Colonic mucosa (tissue), 4 donors: ENCODE data around the gene CYTIP. TPM values are rescaled to one million over a fixed set of nuclear protein-coding genes. Genes with fewer than 3 reads are reported as not detected.

Experiments
- DNase-seq: peaks from one replicate; pipeline ENCODE4 v3.0.0-alpha.2; 2020
- H3K27ac ChIP-seq: fragments of 200-600 bp; one replicate; pipeline ENCODE4 v1.8.0; 2021
- H3K27me3 ChIP-seq: fragments of 200-600 bp; one replicate; pipeline ENCODE4 v1.8.0; 2021
- H3K36me3 ChIP-seq: fragments of 200-600 bp; one replicate; pipeline ENCODE4 v1.8.0; 2021
- H3K4me1 ChIP-seq: fragments of 200-600 bp; one replicate; pipeline ENCODE4 v1.8.0; 2021; ENCODE audit warnings: mild to moderate bottlenecking
- H3K4me3 ChIP-seq: fragments of 200-600 bp; one replicate; pipeline ENCODE4 v1.8.0; 2021
- H3K9ac ChIP-seq, 2 donors: one replicate each; pipeline ENCODE4 v1.7.0; 2013; ENCODE audit warnings: control low read depth in 2 of 2, low read depth in 2 of 2, low read length in 2 of 2
- H3K9me3 ChIP-seq: fragments of 200-600 bp; one replicate; pipeline ENCODE4 v1.8.0; 2021
- CTCF ChIP-seq: fragments of 200-600 bp; IDR thresholded peaks from one replicate; pipeline ENCODE4 v1.8.0; 2022; ENCODE audit warnings: antibody characterized with exemption, mild to moderate bottlenecking
- intact Hi-C: fragments of 100-400 bp; cut with DNase I; formaldehyde crosslinking; loops from one replicate; pipeline ENCODE4 v1.14.1; 2022
- total RNA-seq, 2 donors: library from RNA; stranded (reverse); fragmentation: NEBNext Ultra II Directional in 1 of 2; extraction: Animal tissue kit (Norgen Biotek cat#: 25700) in 1 of 2; gene quantifications; one replicate each; pipeline ENCODE4 v1.2.1, GENCODE V29; 2021
- donor health status: healthy.
- donor health status: DM: no; HTN: no; CAD: no.
- donor health status: DM: no; HTN: no; CAD: no.

CYTIP gene
- total RNA-seq, 2 donors from 2014 or later: 5.9 to 8.0 TPM

DNA sequence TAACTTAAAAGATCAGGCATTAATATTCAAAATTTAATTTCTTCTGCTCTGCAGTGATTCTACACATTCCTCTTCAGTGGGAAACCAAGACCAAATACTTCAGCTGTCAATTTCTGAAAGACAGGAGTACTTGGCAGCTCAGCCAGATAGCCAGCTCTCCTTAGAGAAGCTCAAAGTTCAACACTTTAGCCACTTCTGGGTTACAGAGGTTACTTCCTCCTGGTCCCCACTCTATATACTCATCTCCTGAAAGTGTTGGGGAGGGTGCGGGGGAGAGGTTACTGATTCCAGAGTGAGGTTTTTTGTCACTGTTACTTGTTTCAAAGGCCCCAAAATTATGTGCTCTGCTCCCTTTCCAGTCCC is 4.1 kb downstream of the CYTIP start:
- DNase-seq: peak; percentile 62
- no peaks in the 10 kb centered on the region for H3K9me3 ChIP-seq
- peak overlapping the region; percentile 17 for H3K4me3 ChIP-seq
- H3K36me3 ChIP-seq: no peaks in the 10 kb centered on the region
- H3K4me1 ChIP-seq: no peaks in the 10 kb centered on the region
- intact Hi-C loops: no loop called here
- no peak for TF ChIP-seq CTCF
- H3K9ac ChIP-seq: peak overlapping the region in 1 of 2 donors; percentile 70
- peak overlapping the region; percentile 73 for H3K27ac ChIP-seq
- no peaks in the 10 kb centered on the region for H3K27me3 ChIP-seq

DNA sequence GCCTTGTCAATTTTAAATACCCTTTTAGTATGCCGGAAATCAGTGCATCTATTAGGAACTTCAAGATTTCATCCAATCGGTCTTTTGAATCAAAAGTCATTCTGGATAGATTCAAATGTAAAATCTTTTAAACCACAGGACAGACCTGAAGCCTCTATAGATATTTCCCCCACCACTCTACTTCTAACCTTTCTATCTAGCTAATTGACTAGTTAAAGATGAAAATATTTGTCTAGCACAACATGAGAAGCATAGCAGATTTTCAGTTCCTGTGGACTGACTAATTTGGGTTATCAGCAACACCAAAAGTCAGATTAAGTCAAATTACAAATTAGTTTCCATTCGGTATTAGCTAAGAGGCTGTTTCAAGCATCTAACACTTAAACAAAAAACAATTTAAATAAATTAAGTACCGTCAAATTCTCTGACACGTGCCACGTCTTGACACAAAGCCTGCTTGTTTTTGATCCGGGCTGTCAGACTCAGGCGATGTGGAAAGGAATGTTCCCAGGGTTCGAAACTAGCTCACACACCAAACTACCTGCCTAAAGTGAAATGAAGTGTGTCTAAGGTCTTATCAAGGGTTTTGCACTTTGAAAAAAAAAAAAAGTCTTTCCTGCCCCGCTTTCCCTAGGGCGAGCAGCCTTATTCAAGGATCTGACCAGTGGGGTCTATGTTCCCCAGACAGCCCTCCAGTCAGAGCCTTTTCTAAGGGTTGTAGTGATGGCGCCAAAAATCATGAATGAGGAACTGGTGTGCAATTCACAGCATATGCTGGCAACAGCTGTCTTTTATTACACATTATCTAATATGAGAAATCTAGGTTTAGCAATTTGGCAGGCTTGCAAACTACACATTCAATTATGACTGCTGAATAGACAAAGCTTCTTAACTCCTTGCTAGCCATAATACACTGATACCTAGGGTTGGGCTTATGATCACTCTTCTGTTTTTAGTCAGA is 4.7 kb downstream of the CYTIP start:
- intact Hi-C loops: no loop called here
- Histone ChIP-seq H3K4me1 (no peaks in the 10 kb centered on the region), H3K4me3 (peak overlapping the region; percentile 15), H3K9me3 (no peaks in the 10 kb centered on the region), H3K9ac (peak overlapping the region in 1 of 2 donors; percentile 70), H3K27me3 (no peaks in the 10 kb centered on the region), H3K36me3 (no peaks in the 10 kb centered on the region), H3K27ac (peak overlapping the region; percentile 73)
- no peak for TF ChIP-seq CTCF
- DNase-seq: peak; percentile 40

DNA sequence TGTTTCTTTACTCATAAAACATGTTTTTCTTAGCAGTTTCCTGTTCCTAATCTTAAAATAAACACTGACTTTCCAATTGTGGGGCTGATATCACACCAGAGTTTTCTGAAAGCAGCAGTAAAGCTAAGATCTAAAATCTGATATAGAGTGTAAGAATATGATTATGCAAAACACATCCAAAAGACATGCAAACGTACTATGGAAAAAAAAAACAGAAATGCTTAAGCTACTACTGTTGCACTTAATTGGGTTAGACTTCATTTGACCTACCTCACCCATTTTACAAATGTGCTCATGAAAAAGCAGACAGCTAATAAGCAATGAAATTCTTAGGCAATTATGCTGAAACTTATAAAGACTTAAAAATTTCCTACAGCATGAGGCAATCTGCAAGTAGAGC is 10.5 kb downstream of the CYTIP start:
- Histone ChIP-seq H3K9ac (no peak overlapping the region), H3K9me3 (no peaks in the 10 kb centered on the region), H3K4me1 (peaks cover 6% of the 10 kb centered on the region), H3K36me3 (no peaks in the 10 kb centered on the region), H3K27ac (peak overlapping the region; percentile 33), H3K4me3 (no peak overlapping the region), H3K27me3 (no peaks in the 10 kb centered on the region)
- no peak for DNase-seq
- TF ChIP-seq CTCF: no peak
- intact Hi-C loops: no loop called here

GRCh38 chr2:157432475-157433106 is 11.3 kb downstream of the CYTIP start:
- no peak overlapping the region for H3K4me3 ChIP-seq
- no peaks in the 10 kb centered on the region for H3K27me3 ChIP-seq
- H3K9me3 ChIP-seq: no peaks in the 10 kb centered on the region
- peak overlapping the region; percentile 33 for H3K27ac ChIP-seq
- no peak for TF ChIP-seq CTCF
- peaks cover 6% of the 10 kb centered on the region for H3K4me1 ChIP-seq
- DNase-seq: no peak
- no peaks in the 10 kb centered on the region for H3K36me3 ChIP-seq
- no peak overlapping the region for H3K9ac ChIP-seq
- intact Hi-C loops: no loop called here

- Histone ChIP-seq H3K36me3 (no peaks in the 10 kb centered on the region), H3K4me1 (peaks cover 6% of the 10 kb centered on the region)
Observed at GRCh38 chr2:157431176-157431575, 12.7 kb downstream of the CYTIP start.

More at GRCh38 chr2:157431176-157431575, 12.7 kb downstream of the CYTIP start:
- H3K9me3 ChIP-seq: no peaks in the 10 kb centered on the region
- no peaks in the 10 kb centered on the region for H3K27me3 ChIP-seq
- intact Hi-C loops: no loop called here
- no peak for DNase-seq
- no peak for TF ChIP-seq CTCF
- H3K4me3 ChIP-seq: no peak overlapping the region
- no peak overlapping the region for H3K9ac ChIP-seq
- H3K27ac ChIP-seq: no peak overlapping the region
